ENCODE measurements around the gene MANEAL. TPM values are rescaled to one million over a fixed set of nuclear protein-coding genes. Genes with fewer than 3 reads are reported as not detected.

Gene MANEAL
- total RNA-seq, 2 donors from 2014 or later, result 0.99 to 6.2 TPM

DNA sequence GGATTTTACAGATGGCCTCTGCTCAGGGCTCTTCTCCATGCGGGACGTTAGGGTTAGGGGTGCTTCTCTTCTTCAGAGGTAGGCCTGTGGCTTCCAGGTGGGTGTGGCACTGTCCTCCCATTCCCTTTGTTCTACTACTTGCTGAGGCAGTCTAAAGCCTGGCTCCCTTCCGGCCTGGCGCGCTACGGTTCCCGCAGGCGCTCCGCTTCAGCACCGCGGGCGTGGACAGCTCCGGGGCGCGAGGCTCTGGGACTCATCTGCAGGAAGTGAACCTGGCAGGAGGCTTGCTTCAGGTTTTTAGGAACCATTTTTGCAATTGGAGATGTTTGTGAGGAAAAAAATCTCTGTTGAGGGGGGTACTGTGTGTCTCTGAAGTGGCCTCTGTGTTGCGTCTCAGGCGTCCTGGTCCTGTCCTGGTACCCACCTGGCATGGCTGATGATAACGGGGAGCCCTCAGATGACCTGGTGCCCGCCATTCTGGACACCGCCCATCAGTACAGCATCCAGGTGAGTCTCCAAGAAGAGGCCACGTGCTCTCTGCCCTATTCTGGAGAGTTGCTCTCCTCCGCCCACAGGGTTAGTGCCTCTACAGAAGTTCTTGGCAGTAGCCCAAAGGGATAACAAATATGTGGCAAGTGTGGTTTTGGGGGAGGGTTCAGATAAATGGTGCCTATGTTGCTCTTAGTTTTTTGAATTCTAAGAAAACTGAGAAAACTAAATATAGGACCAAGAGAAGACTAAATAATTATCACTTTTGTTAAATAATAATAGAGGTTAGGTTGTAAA lies 1.9 kb downstream of the MANEAL start:
- peak; percentile 63 to 76 (median 67) for DNase-seq
- intact Hi-C loops (cut with DNase I), result loop anchor here (10.0 kb wide), 2 partner anchors 59 to 101 kb away; partner anchors contain the start of genes CDCA8 and MTF1
- Histone ChIP-seq H3K27me3 (no peaks in the 10 kb centered on the region), H3K27ac (no peak overlapping the region), H3K9me3 (no peaks in the 10 kb centered on the region), H3K4me3 (no peak overlapping the region), H3K36me3 (replicated peaks in 1 of 2; ENCODE audit: insufficient read depth in 1 of 2, low read depth in 2 of 2) (peaks cover 0 to 3% of the 10 kb centered on the region in 2 donors), H3K4me1 (peaks cover 20% of the 10 kb centered on the region)
- no peak for TF ChIP-seq POLR2A (IDR thresholded peaks at IDR 0.05)
- TF ChIP-seq, protein P1, sequence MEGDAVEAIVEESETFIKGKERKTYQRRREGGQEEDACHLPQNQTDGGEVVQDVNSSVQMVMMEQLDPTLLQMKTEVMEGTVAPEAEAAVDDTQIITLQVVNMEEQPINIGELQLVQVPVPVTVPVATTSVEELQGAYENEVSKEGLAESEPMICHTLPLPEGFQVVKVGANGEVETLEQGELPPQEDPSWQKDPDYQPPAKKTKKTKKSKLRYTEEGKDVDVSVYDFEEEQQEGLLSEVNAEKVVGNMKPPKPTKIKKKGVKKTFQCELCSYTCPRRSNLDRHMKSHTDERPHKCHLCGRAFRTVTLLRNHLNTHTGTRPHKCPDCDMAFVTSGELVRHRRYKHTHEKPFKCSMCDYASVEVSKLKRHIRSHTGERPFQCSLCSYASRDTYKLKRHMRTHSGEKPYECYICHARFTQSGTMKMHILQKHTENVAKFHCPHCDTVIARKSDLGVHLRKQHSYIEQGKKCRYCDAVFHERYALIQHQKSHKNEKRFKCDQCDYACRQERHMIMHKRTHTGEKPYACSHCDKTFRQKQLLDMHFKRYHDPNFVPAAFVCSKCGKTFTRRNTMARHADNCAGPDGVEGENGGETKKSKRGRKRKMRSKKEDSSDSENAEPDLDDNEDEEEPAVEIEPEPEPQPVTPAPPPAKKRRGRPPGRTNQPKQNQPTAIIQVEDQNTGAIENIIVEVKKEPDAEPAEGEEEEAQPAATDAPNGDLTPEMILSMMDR (IDR thresholded peaks at IDR 0.05), result no peak
- ATAC-seq, result peak; percentile 54
- WGBS, 2 donors, result 29 to 79% methylated on average over 7 to 22 of the region's 22 CpGs

DNA sequence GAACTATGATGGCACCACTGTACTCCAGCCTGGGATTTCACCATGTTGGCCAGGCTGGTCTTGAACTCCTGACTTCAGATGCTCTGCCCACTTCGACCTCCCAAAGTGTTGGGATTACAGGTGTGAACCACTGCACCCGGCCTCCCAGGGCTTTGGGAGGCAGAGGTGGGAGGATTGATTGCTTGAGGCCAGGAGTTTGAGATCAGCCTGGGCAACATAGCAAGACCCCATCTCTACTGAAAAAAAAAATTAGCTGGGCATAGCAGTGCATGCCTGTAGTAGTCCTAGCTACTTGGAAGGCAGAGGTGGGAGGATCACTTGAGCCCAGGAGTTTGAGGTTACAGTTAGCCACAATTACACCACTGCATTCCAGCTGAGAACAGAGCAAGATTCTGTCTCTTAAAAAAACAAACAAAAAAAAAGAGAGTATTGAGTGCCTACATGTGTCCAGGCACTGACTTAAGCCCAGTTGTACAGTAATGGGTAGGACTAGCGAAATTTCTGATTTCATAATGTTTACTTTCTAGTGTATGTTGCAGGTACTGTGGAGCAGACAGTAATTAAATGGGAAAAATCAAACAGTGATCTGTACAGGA lies 4.2 kb downstream of the MANEAL start:
- no peak for TF ChIP-seq POLR2A (IDR thresholded peaks at IDR 0.05)
- TF ChIP-seq, protein P1 (IDR thresholded peaks at IDR 0.05), result no peak
- intact Hi-C loops (cut with DNase I), result loop anchor here (10.0 kb wide), 2 partner anchors 57 to 103 kb away; partner anchors contain the start of genes CDCA8 and MTF1
- ATAC-seq (no peak), DNase-seq (no peak)
- H3K9me3 ChIP-seq, result no peaks in the 10 kb centered on the region
- no peak overlapping the region for H3K27ac ChIP-seq
- H3K4me1 ChIP-seq, result peaks cover 20% of the 10 kb centered on the region
- 91 to 96% methylated on average over 3 of the region's 3 CpGs for WGBS, 2 donors
- peaks cover 0 to 6% of the 10 kb centered on the region in 2 donors for H3K36me3 ChIP-seq (replicated peaks in 1 of 2; ENCODE audit: insufficient read depth in 1 of 2, low read depth in 2 of 2)
- H3K4me3 ChIP-seq, result no peak overlapping the region
- no peaks in the 10 kb centered on the region for H3K27me3 ChIP-seq

DNA sequence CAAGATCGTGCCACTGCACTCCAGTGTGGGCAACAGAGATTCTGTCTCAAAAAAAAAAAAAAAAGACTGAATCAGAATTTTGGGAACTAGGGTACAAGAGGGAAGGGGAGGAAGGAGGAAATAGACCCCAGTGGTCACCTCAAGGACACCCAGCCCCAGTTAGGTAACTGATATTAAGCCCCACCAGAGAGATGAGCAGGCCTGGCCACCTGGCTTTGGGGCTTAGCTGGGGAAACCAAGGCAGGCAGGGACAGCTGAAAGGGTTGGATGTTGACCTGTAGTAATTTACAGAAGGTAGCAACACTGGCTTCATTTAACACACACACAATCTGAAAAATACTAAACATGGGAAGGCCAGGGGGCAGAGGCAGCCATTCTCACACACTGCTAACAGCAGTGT lies 8.8 kb downstream of the MANEAL start:
- no peak for DNase-seq
- TF ChIP-seq POLR2A (IDR thresholded peaks at IDR 0.05), result no peak
- TF ChIP-seq, protein P1 (IDR thresholded peaks at IDR 0.05), result no peak

DNA sequence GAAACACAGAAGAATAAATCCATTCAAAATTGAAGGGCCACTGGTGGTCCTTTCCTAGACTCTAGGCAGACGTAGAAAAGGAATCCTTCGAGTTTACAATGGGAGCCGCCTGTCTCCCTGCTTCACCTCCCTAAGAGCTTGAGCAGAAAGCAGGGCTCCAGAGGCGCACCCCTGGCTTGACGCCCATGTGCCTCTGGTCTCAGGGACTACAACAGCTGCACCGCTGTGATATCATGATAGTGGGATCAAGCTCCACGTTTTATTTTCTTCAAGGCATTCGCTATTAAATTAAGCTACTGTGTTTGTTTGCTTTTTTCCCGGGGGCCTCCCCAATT lies 13.5 kb downstream of the MANEAL start:
- intact Hi-C loops (cut with DNase I), result no loop called here
- DNase-seq (peak in 2 of 4 donors; percentile 29 to 31), ATAC-seq (no peak)
- no peaks in the 10 kb centered on the region for H3K9me3 ChIP-seq
- no peak for TF ChIP-seq POLR2A (IDR thresholded peaks at IDR 0.05)
- TF ChIP-seq, protein P1 (IDR thresholded peaks at IDR 0.05), result no peak
- H3K4me1 ChIP-seq, result peaks cover 32% of the 10 kb centered on the region
- no peaks in the 10 kb centered on the region for H3K27me3 ChIP-seq
- peaks cover 8 to 24% of the 10 kb centered on the region in 2 donors for H3K36me3 ChIP-seq (replicated peaks in 1 of 2; ENCODE audit: insufficient read depth in 1 of 2, low read depth in 2 of 2)
- H3K4me3 ChIP-seq, result peak overlapping the region; percentile 20 to 71
- peak overlapping the region; percentile 93 to 97 (median 94) for H3K27ac ChIP-seq
- WGBS, 2 donors, result 4 to 7% methylated on average over 8 to 9 of the region's 9 CpGs

More for the DNA sequence above, 8.8 kb downstream of the MANEAL start:
- Histone ChIP-seq H3K36me3 (replicated peaks in 1 of 2; ENCODE audit: insufficient read depth in 1 of 2, low read depth in 2 of 2) (peaks cover 8 to 27% of the 10 kb centered on the region in 2 donors), H3K27me3 (no peaks in the 10 kb centered on the region), H3K4me1 (peaks cover 12% of the 10 kb centered on the region), H3K27ac (no peak overlapping the region), H3K4me3 (no peak overlapping the region), H3K9me3 (no peaks in the 10 kb centered on the region)
- intact Hi-C loops (cut with DNase I), result no loop called here
- whole genome bisulfite sequencing, 2 donors, result 90 to 100% methylated on average over 1 of the region's 1 CpG
- ATAC-seq, result no peak
